Hematopoietic multipotent progenitor cell treated with erythropoietin and hydrocortisone succinate and interleukin-3 and kit ligand, for 17 days (in vitro differentiated cells): ENCODE data around the gene RAD50.

Source experiments
- DNase-seq: peaks from one replicate; pipeline ENCODE4 v3.0.0-alpha.2; 2015; ENCODE audit warnings: low spot score

The RAD50 gene

GRCh38 chr5:132661231-132662003 is 104.6 kb downstream of the RAD50 start:
- DNase-seq: no peak

GRCh38 chr5:132662004-132662401 is 105.2 kb downstream of the RAD50 start:
- DNase-seq: no peak

- DNase-seq: peak; percentile 44
These were observed 106.4 kb downstream of the RAD50 start for GRCh38 chr5:132662925-132663770.

GRCh38 chr5:132663771-132664695 is 107.3 kb downstream of the RAD50 start:
- DNase-seq: peak; percentile 24

- no peak for DNase-seq
These were observed 108.0 kb downstream of the RAD50 start for GRCh38 chr5:132664696-132665209.

- DNase-seq: no peak
These were observed 108.8 kb downstream of the RAD50 start for GRCh38 chr5:132665574-132666080.

GRCh38 chr5:132666310-132667123 is 109.7 kb downstream of the RAD50 start:
- no peak for DNase-seq

- no peak for DNase-seq
These were observed 110.5 kb downstream of the RAD50 start for GRCh38 chr5:132667309-132667708.

- DNase-seq: no peak
These were observed 111.3 kb downstream of the RAD50 start for GRCh38 chr5:132667761-132668705.

GRCh38 chr5:132668706-132669454 is 112.1 kb downstream of the RAD50 start:
- DNase-seq: no peak

GRCh38 chr5:132669455-132669820 is 112.7 kb downstream of the RAD50 start:
- no peak for DNase-seq

GRCh38 chr5:132669966-132670882 is 113.4 kb downstream of the RAD50 start:
- DNase-seq: no peak

GRCh38 chr5:132671000-132671399 is 114.2 kb downstream of the RAD50 start:
- no peak for DNase-seq

- peak; percentile 36 for DNase-seq
These were observed 116.7 kb downstream of the RAD50 start for GRCh38 chr5:132673488-132673887.

GRCh38 chr5:132673939-132674630 is 117.3 kb downstream of the RAD50 start, which contains the start of gene IL4:
Gene IL4, plus strand, starts transcription at chr5:132673989. Its CDS starts 62 bp downstream, at chr5:132674051.
- DNase-seq: no peak

GRCh38 chr5:132674671-132675506 is 118.1 kb downstream of the RAD50 start:
- no peak for DNase-seq
